Dendritic cell treated with granulocyte-macrophage colony-stimulating factor and Interleukin-4, amounts not matched to agents 40 ng/mL and 50 ng/mL, for 4 days (primary cell): ENCODE data around the gene ZBTB16.

Experiments used
- H3K27ac Mint-ChIP-seq: one replicate; pipeline ENCODE4 v1.8.0; 2022; ENCODE audit warnings: mild to moderate bottlenecking, mixed read lengths
- H3K27me3 Mint-ChIP-seq: one replicate; pipeline ENCODE4 v1.8.0; 2022; ENCODE audit warnings: mild to moderate bottlenecking, mixed read lengths
- H3K36me3 Mint-ChIP-seq: one replicate; pipeline ENCODE4 v1.8.0; 2022; ENCODE audit warnings: low read depth, mixed read lengths
- H3K4me1 Mint-ChIP-seq: one replicate; pipeline ENCODE4 v1.8.0; 2022; ENCODE audit warnings: low read depth, mixed read lengths
- H3K4me3 Mint-ChIP-seq: one replicate; pipeline ENCODE4 v1.8.0; 2022; ENCODE audit warnings: mild to moderate bottlenecking, moderate library complexity, mixed read lengths
- H3K9me3 Mint-ChIP-seq: one replicate; pipeline ENCODE4 v1.8.0; 2022; ENCODE audit warnings: mixed read lengths
- intact Hi-C: fragments of 100-400 bp; cut with micrococcal nuclease; formaldehyde crosslinking; loops from one replicate; pipeline ENCODE4 v1.15.0; 2022

ZBTB16 gene

GRCh38 chr11:114263513-114264170 is 204.1 kb downstream of the ZBTB16 start:
- Mint-ChIP-seq H3K9me3 (no peaks in the 10 kb centered on the region), H3K4me1 (peaks cover 14% of the 10 kb centered on the region), H3K27me3 (peaks cover 4% of the 10 kb centered on the region), H3K36me3 (no peaks in the 10 kb centered on the region), H3K27ac (no peak overlapping the region), H3K4me3 (no peak overlapping the region)
- intact Hi-C loops: loop anchor here (2.0 kb wide), 1 partner anchor 457 kb away; no protein-coding TSS in a partner anchor

GRCh38 chr11:114264381-114264780 is 204.9 kb downstream of the ZBTB16 start:
- no peaks in the 10 kb centered on the region for H3K36me3 Mint-ChIP-seq
- intact Hi-C loops: no loop called here
- no peak overlapping the region for H3K4me3 Mint-ChIP-seq
- H3K9me3 Mint-ChIP-seq: no peaks in the 10 kb centered on the region
- peaks cover 7% of the 10 kb centered on the region for H3K27me3 Mint-ChIP-seq
- H3K4me1 Mint-ChIP-seq: peaks cover 10% of the 10 kb centered on the region
- no peak overlapping the region for H3K27ac Mint-ChIP-seq

- Mint-ChIP-seq H3K27ac (no peak overlapping the region), H3K4me1 (peaks cover 1% of the 10 kb centered on the region), H3K9me3 (no peaks in the 10 kb centered on the region), H3K27me3 (peaks cover 6% of the 10 kb centered on the region), H3K36me3 (no peaks in the 10 kb centered on the region), H3K4me3 (no peak overlapping the region)
- intact Hi-C loops: no loop called here
These were observed 205.8 kb downstream of the ZBTB16 start for GRCh38 chr11:114265122-114265878.

DNA sequence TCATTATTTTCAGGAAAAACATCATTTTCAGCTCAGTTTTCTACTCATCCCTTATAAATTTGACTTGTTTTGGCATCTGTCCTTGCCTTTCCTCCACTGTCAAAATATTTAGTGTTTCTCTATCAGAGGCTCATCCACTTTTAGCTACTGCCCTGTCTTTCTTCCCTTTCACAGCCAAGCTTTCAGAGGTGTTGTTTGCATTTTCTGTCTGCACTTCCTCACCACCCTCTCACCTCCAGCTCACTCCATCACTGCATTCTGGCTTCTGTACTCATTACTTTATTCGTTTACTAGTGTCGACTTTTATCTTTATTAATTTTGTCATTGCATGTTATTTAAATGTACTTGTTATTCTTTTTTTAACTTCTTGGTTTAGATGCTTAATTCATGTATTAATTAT is 210.0 kb downstream of the ZBTB16 start:
- intact Hi-C loops: no loop called here
- peaks cover 21% of the 10 kb centered on the region for H3K27me3 Mint-ChIP-seq
- H3K36me3 Mint-ChIP-seq: no peaks in the 10 kb centered on the region
- H3K4me1 Mint-ChIP-seq: no peaks in the 10 kb centered on the region
- no peaks in the 10 kb centered on the region for H3K9me3 Mint-ChIP-seq
- no peak overlapping the region for H3K4me3 Mint-ChIP-seq
- H3K27ac Mint-ChIP-seq: no peak overlapping the region

GRCh38 chr11:114270531-114271270 is 211.2 kb downstream of the ZBTB16 start:
- Mint-ChIP-seq H3K9me3 (no peaks in the 10 kb centered on the region), H3K4me1 (no peaks in the 10 kb centered on the region), H3K27ac (no peak overlapping the region), H3K4me3 (no peak overlapping the region), H3K27me3 (peaks cover 26% of the 10 kb centered on the region), H3K36me3 (no peaks in the 10 kb centered on the region)
- intact Hi-C loops: no loop called here

GRCh38 chr11:114271316-114271715 is 211.8 kb downstream of the ZBTB16 start:
- intact Hi-C loops: no loop called here
- Mint-ChIP-seq H3K9me3 (no peaks in the 10 kb centered on the region), H3K27me3 (peaks cover 26% of the 10 kb centered on the region)

DNA sequence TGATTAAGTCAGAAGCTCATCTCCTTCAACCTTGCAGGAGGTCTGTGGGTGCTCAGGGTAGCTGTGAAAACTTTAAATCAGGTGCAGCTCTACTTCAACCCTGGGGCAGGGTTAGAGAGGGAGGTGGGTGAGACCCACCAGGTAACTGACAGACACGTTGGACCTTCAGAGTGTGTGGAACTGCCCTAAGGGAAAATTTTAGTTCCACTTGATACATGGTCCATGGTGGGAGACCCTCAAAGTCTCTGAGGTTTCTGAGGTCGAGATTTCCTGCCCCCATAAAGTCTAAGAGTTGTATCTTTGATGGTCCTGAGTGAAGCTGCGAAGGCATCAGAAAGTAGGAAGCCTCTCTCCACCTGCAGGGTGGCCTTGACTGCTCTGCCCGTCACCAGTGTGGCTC is 212.8 kb downstream of the ZBTB16 start:
- intact Hi-C loops: no loop called here
- Mint-ChIP-seq H3K36me3 (no peaks in the 10 kb centered on the region), H3K27ac (no peak overlapping the region), H3K27me3 (peaks cover 29% of the 10 kb centered on the region), H3K4me1 (no peaks in the 10 kb centered on the region), H3K4me3 (no peak overlapping the region), H3K9me3 (no peaks in the 10 kb centered on the region)

More at GRCh38 chr11:114271316-114271715, 211.8 kb downstream of the ZBTB16 start:
- Mint-ChIP-seq H3K36me3 (no peaks in the 10 kb centered on the region), H3K4me3 (no peak overlapping the region), H3K4me1 (no peaks in the 10 kb centered on the region), H3K27ac (no peak overlapping the region)

GRCh38 chr11:114273071-114273470 is 213.6 kb downstream of the ZBTB16 start:
- Mint-ChIP-seq H3K27ac (no peak overlapping the region), H3K9me3 (no peaks in the 10 kb centered on the region), H3K4me3 (no peak overlapping the region), H3K27me3 (peaks cover 29% of the 10 kb centered on the region), H3K4me1 (no peaks in the 10 kb centered on the region), H3K36me3 (no peaks in the 10 kb centered on the region)
- intact Hi-C loops: no loop called here

DNA sequence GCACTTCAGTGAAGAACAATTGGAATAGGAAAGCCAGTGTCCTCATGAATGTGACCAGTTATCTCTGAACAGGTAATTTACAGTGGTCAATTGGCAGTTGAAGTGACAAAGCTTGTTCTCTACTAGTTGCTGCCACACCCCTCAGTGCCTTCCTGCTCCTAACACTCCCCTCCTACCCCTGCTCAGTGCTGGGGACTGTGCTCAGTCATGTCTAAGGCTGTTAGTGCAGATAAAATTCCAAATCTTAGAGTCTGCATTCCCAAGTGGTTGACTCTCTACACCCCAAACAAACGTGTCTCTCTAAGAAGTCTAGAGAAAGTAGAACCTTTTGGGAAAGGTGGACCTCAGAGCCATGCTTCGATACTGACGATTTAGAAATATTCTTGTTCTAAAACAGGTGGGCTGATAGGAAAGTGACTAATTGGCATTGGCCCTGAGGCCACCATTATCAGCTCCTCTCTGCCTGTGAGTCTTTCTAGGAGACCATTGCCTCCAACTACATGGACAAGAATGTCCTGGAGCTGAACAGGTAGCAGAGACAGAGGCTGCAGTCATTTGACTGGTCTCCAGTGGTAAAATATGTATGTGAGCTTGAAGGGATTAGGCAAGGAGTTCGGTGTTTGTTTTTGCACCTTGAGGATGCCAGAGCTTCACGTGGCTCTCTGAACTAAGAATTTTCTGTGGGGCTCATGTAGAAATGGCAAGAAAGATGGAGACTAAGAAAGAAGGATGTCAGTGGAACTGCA is 214.6 kb downstream of the ZBTB16 start:
- no peaks in the 10 kb centered on the region for H3K36me3 Mint-ChIP-seq
- H3K27me3 Mint-ChIP-seq: peaks cover 31% of the 10 kb centered on the region
- no peak overlapping the region for H3K4me3 Mint-ChIP-seq
- no peak overlapping the region for H3K27ac Mint-ChIP-seq
- H3K4me1 Mint-ChIP-seq: no peaks in the 10 kb centered on the region
- intact Hi-C loops: no loop called here
- H3K9me3 Mint-ChIP-seq: no peaks in the 10 kb centered on the region

- Mint-ChIP-seq H3K4me3 (no peak overlapping the region), H3K36me3 (no peaks in the 10 kb centered on the region), H3K27ac (no peak overlapping the region), H3K4me1 (no peaks in the 10 kb centered on the region), H3K27me3 (peaks cover 30% of the 10 kb centered on the region), H3K9me3 (no peaks in the 10 kb centered on the region)
- intact Hi-C loops: no loop called here
These were observed 215.1 kb downstream of the ZBTB16 start for GRCh38 chr11:114274637-114275036.

GRCh38 chr11:114275280-114275679 is 215.8 kb downstream of the ZBTB16 start:
- peaks cover 32% of the 10 kb centered on the region for H3K27me3 Mint-ChIP-seq
- H3K27ac Mint-ChIP-seq: no peak overlapping the region
- no peaks in the 10 kb centered on the region for H3K9me3 Mint-ChIP-seq
- no peaks in the 10 kb centered on the region for H3K36me3 Mint-ChIP-seq
- intact Hi-C loops: no loop called here
- H3K4me1 Mint-ChIP-seq: no peaks in the 10 kb centered on the region
- no peak overlapping the region for H3K4me3 Mint-ChIP-seq

GRCh38 chr11:114276077-114276476 is 216.6 kb downstream of the ZBTB16 start:
- H3K36me3 Mint-ChIP-seq: no peaks in the 10 kb centered on the region
- H3K9me3 Mint-ChIP-seq: no peaks in the 10 kb centered on the region
- H3K4me3 Mint-ChIP-seq: no peak overlapping the region
- peaks cover 27% of the 10 kb centered on the region for H3K27me3 Mint-ChIP-seq
- H3K4me1 Mint-ChIP-seq: no peaks in the 10 kb centered on the region
- no peak overlapping the region for H3K27ac Mint-ChIP-seq
- intact Hi-C loops: no loop called here

GRCh38 chr11:114277637-114278341 is 218.3 kb downstream of the ZBTB16 start:
- H3K9me3 Mint-ChIP-seq: no peaks in the 10 kb centered on the region
- no peak overlapping the region for H3K27ac Mint-ChIP-seq
- intact Hi-C loops: no loop called here
- no peak overlapping the region for H3K4me3 Mint-ChIP-seq
- no peaks in the 10 kb centered on the region for H3K36me3 Mint-ChIP-seq
- H3K27me3 Mint-ChIP-seq: peaks cover 20% of the 10 kb centered on the region
- no peaks in the 10 kb centered on the region for H3K4me1 Mint-ChIP-seq
